Dermis blood vessel endothelial cell (primary cell): ENCODE data around the gene COA3. TPM values are rescaled to one million over a fixed set of nuclear protein-coding genes. Genes with fewer than 3 reads are reported as not detected.

ENCODE experiments used
- DNase-seq: peaks from one replicate; pipeline ENCODE4 v3.0.0; 2010
- total RNA-seq: library from RNA; depleted of rRNA; stranded (reverse); fragments of >200 nt; gene quantifications from 2 replicates; pipeline ENCODE4 v1.2.3, GENCODE V29; 2014

Gene COA3
- total RNA-seq, 1 donor from 2014 or later = 75.7 TPM

DNA sequence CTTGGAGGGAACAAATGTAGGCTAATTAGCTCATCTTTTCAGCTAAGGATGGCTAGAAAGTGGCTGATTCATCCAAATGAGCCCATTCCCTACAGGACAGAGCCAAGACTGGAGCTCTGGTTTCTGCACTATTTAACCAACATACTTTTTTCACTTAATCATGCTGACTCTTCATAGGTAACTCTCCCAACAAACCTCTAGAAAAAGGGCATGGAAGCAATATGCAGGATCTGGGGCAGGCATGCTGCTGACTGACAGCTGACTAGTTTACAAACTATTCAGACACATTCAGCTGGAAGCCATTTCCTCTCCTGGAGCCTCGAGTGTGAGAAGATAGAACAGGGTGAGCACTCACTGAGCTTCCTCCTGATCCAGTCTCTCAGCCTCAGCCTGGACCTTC, 19.4 kb upstream of the COA3 start:
- no peak for DNase-seq

DNA sequence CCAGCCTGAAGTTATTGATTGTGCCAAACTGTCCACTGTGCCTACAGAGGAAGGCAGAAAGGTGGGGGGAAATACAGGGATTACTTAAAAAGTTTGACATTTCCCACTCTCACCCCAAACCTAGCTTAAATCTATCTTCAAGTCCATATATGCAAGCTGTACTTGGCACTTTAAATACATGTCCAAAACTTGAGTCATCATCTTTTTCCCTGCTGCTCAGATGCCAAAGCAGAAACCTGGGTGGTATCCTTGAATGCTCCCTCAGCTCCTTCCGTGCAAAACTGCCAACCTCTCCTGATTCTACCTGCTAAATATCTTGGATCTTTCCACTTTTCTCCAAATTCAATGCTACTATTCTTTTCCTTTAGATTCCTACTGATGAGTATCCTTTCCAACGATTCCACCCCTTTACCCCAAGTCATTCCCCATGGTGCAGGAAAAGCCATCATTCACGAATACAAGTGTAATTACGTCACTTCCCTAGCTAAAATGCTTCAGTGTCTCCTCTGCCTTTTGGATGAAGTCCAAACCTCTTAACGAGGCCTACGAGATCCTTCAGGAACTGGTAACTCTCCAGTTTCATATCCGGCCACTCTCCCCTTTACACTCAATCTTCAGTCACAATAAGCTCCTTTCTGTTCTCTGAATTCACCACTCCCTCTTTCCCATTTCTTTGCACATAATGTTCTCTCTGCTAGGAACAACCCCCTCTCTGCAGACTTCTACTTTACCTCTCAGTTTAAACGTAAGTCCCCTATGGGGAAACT, 16.3 kb upstream of the COA3 start:
- peak; percentile 90 for DNase-seq

DNA sequence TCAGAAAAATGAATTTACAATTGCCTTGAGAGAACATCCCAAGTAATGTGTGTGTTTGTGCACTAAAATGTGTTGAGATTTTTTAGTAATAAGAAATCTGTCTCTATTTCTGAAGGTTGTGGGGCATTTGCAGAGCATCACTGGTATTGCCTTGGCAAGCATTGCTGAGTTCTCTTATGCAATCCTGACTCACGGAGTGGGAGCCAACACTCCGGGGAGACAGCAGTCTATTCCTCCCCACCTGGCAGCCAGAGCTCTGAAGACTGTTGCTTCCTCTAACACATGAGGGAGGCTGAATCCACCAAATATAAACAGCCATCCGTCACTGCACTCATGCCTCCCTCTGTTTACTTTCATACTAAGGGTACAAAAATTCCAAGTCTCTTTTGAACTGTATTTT, 10.7 kb upstream of the COA3 start:
- DNase-seq = no peak

DNA sequence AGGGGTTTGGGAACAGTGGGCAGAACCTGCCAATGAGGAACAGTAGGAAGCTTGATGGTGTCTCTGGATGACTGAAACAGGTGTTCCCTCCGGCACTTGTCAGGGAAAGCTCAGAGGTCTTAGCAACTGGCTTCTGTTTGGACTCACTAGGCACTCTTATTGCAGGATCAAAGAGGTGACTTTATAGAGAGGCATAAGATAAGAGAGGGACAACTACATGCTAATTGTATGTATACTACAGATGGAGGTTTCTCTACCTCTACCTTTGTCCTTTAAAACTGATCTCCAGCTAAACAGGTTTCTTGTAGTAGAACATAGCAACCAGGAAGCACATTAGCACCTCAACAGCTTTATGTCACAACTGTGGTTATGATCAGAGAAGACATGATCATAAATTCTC, 7.7 kb upstream of the COA3 start:
- DNase-seq = no peak

DNA sequence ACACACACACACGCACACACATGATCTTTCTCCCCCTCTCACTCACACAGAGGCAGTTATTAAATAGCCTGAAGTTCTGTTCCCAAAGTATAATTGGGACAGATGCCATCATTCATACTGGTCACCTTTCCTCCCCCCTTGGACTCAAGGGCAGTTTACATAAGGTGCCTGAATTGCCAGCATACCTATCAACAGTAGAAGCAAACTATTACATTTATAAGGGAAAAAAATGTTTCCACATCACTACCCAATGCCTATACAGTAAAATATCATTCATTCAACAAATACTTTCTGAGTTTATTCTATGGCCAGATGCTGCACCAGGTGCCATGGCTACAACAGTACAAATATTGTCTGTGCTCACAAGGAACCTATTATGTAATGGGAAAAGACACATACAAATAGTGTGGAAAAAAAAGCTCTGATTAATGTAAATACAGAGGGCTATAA, 6.4 kb upstream of the COA3 start:
- DNase-seq = no peak

DNA sequence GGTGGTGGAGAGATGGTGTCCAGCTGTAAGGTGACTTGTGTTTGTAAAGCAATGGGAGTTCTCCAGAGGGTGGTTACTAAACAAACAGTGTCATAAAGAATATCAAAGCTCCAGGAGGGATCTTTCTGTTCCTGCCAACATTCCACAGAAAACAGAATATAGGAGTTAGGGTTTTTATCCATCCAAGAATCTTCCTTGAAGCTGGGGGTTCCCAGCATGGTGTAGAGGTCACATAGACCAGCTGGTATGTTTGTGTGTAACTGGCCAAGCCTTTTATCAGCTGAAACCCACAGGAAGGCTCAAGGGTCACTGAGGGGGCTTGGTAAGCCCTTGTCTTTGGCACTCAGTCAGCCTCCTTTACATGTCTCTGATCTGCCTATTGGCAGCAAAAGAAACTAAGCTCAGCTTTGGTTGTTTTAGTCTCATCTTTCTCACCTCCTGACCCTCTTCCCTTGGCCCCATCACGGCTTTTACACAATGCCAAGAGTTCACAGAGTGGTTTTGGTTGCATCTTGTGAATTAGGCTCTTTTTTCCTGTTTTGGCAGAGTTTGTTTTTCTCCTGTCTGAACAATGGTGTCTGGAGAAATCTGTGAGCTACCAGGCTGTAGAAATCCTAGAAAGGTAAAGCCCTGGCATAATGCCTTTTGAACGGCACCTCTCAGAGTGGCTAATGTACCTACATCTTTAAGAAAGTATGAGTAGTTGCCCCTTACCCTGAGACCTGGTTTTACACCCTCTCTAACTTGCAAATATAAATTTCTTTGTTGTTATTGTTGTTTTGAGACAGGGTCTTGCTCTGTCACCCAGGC, 4.8 kb upstream of the COA3 start:
- peak; percentile 5 for DNase-seq

DNA sequence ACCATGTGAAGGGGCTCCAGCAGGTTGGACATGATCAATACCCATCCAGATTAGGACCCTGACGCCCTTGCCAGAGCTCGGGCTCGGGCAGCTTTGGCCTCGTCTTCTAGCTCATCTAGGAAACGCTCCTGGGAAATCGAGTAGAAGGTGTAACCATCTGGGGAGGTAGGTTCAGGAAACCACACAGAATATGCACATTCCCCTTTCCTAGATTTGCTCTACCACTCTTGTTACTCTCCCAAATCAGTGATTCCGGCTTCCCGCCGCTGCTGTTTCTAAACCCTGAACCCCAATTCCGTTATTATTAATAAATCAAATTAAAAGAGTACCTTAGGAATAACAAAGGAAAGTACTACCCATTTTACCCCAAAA, 507 bp downstream of the COA3 start:
- DNase-seq = no peak

DNA sequence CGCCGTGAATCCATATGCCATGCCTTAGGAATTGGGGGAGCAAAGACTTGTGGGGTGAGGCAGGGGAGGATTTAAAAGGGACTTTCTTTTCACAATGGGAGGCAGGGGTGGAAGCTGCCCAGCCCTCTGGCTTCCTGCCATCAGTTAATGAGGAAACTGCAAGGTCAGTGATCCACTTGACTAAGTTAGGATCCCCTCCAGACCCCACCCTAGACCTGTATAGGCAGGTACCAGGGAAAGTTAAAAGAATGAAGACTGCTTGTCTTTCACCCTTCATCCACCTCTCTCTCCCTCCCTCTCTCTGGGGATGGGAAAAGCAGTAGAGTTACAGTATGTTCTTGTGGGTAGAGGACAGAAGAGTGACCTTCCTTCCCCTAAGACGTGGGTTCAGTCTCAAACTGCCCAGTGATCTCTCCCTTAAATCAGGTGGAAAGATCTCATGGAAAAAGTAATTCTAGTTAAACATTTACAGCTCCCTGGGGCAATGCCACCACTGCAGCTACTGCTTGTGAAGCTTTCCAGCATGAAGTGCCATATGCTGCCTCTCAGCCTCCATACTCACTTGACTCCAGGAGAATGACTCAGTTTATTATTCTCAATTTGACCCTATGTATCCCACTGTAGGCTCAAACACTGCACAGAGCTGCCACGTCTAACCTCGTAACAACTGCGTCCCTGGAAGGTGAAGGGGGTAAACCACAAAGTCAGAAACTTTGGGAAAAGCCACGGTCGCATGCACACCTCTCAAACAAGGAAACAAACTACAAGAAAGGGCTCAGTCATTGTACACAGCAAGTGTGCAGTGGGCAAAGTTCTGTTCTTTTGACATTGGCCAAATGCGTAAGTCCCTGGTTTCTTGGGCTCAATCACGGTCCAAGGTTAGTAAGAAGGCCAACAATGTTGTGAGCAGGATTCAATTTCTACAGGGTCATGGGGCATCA, 1.2 kb downstream of the COA3 start:
- peak; percentile 19 for DNase-seq

DNA sequence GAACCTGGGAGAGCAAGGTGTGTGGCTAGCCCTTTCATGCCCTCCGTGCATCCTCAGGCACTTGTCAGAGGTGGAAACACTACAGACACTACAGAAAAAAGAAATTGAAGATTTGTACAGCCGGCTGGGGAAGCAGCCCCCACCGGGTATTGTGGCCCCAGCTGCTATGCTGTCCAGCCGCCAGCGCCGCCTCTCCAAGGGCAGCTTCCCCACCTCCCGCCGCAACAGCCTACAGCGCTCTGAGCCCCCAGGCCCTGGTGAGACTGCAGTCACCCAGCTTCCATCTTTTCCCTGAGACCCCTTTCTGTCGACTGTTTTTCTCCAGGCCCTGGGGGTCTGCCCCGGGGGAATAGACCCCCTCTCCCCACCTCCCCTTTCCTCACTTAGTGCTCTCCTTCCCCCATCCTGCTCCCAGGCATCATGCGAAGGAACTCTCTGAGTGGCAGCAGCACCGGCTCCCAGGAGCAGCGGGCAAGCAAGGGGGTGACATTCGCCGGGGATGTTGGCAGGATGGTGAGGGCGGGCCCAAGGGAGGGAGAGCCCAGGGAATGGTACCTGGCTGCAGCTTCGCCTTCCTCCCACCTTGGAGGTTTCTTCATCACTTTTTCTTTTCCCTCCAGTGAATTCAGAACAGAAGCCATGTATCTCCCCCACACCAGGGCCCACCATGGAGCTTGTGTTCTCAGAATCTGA, 2.3 kb downstream of the COA3 start:
- no peak for DNase-seq

DNA sequence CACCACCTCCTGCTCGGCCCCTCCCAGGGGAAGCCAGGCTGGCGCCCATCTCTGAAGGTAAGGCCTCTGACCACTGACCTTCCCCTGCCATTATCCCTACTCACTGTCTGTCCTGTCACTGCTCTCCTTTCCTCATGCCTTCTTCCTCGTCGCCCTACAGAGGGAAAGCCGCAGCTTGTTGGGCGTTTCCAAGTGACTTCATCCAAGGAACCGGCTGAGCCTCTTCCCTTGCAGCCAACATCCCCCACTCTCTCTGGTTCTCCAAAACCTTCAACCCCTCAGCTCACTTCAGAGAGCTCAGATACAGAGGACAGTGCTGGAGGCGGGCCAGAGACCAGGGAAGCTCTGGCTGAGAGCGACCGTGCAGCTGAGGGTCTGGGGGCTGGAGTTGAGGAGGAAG, 3.0 kb downstream of the COA3 start:
- DNase-seq = no peak

DNA sequence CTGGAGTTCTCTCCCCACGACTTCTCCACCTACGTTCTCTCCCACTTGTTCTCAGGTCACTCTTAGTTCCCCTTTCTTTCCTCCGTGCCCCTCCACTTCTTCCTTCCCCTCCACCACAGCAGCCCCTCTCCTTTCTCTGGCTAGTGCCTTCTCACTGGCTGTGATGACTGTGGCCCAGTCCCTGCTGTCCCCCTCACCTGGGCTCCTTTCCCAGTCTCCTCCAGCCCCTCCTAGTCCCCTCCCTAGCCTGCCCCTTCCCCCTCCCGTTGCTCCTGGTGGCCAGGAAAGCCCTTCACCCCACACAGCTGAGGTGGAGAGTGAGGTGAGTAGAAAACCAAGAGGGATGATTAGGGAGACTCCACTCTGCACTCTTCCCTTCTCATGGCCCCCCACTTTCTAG, 3.4 kb downstream of the COA3 start:
- no peak for DNase-seq

DNA sequence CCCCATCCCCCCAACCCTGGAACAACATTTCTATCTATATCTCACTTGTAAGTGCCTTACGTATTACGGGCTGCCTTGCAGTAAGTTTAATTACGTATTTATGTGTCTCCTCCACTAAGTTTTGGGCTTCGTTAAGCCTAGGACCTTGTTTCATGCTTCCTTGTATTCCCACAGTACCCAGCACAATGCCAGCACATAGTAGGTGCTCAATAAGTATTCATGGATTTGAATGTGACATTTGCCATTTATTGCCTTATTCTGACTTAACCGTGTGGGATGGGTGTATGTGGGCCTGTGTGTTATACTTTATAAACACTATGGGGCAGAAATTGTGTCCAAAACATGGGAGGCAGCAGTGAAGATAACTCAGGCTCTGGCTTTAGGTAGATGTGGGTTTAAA, 6.0 kb downstream of the COA3 start:
- DNase-seq = no peak

DNA sequence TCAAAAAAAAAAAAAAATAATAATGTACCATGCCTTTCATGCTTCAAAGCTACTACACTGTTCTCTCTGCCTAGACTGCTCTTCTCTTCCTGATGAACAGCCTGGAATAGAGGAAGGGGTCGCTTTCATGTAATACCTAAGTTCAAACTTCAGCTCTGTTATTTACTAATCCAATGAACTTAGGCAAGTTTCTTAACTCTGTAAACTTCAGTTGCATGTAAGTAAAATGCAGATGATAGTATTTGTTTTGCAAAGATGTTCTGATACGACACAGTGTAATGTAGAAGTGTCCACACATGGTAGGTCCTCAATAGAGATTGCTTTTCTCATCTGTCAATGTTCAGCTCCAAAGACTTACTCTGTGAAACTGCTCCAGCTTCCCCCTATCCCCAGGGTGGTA, 6.6 kb downstream of the COA3 start:
- DNase-seq = no peak

DNA sequence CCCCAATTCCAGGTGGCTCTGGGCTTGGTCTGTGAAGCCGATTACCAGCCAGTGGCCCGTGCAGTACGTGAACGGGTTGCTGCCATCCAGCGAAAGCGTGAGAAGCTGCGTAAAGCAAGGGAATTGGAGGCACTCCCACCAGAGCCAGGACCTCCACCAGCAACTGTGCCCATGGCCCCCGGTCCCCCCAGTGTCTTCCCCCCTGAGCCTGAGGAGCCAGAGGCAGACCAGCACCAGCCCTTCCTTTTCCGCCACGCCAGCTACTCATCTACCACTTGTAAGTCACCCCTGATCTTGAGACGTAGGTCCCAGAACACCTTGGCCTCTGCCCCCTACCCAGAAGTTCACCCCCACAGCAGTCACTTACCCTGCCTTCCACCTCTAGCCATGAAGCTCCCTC, 11.2 kb downstream of the COA3 start:
- DNase-seq = no peak

DNA sequence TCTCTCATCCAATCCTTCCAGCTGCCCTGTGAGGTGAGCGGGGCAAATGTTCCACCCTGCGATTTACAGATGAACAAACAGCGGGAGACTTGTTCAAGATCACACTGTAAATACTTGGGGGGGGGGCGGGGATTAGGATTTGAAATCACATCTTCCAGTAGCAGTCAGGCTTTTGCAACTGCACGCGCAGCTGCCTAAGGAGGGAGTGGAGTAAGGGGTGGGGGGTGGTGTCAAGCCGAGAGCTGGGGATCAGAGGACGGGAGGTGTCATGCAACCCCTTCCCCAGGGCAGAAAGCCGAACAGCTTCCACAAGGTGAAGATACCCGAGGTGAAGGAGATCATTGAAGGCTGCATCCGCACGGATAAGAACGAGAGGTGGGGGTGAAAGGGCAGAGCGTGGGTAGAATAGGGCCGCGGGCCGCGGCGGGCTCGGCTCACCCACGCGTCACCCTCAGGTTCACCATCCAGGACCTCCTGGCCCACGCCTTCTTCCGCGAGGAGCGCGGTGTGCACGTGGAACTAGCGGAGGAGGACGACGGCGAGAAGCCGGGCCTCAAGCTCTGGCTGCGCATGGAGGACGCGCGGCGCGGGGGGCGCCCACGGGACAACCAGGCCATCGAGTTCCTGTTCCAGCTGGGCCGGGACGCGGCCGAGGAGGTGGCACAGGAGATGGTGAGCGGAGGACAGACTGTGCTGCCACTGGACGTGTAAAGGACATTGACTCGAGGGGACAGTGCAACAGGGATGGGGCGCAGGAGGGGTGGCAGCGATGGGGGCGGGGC, 13.5 kb downstream of the COA3 start:
- no peak for DNase-seq

DNA sequence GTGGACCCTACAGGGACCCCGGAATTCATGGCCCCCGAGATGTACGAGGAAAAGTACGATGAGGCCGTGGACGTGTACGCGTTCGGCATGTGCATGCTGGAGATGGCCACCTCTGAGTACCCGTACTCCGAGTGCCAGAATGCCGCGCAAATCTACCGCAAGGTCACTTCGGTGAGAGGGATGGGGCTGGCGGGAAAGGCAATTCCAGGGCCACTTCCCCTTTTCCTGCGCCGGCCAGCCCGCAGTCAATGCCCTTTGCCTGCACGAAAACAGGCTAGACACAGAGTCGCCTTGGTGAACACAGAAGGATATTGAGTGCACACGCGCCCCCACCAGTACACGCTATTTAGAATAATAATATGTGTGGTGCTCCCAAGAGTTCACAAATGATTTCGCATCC, 14.1 kb downstream of the COA3 start:
- peak; percentile 31 for DNase-seq

DNA sequence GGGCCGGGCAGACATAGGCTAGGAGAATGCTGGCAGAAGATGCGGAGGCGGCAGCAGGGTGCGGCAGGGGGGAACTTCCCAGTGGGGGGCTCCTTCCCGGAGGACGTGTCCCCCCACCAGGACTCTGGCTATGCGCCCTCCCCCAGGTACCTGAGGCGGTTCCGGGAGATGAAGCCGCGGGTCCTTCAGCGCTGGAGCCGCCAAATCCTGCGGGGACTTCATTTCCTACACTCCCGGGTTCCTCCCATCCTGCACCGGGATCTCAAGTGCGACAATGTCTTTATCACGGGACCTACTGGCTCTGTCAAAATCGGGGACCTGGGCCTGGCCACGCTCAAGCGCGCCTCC, 14.7 kb downstream of the COA3 start:
- DNase-seq = peak; percentile 11

DNA sequence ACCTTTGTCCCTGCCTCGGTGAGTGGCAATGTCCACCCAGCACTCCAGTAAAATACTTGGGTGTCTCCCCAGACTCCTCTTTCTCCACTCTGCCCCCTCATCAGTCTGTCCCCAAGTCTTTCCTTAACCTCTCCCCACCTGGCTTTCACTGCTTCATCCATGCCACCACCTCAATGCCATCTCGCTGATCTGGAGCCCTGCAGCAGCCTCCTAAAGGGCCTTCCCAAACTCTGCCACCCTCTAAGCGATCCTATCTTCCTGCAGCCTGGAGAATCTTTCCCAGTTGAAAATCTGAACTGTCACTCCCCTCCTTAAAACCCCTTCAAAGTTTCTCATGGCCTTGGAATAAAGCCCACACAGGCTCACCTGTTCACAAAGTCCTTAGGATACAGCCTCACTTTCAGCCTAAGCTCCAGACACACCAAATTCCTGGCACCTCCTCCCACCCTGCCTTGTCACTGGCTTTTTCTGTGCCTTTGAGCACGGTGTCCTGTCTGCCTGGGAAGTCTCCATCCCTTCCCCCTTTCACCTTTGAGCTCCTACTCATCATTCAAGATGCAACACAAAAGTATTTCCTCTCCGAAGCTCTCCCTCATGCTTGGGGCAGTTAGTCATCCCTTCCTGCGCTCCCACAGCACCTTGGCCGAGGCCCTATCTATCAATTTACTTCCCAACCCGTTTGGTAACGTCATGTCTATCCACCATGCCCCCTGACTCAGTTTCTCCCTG, 15.3 kb downstream of the COA3 start:
- peak; percentile 69 for DNase-seq

DNA sequence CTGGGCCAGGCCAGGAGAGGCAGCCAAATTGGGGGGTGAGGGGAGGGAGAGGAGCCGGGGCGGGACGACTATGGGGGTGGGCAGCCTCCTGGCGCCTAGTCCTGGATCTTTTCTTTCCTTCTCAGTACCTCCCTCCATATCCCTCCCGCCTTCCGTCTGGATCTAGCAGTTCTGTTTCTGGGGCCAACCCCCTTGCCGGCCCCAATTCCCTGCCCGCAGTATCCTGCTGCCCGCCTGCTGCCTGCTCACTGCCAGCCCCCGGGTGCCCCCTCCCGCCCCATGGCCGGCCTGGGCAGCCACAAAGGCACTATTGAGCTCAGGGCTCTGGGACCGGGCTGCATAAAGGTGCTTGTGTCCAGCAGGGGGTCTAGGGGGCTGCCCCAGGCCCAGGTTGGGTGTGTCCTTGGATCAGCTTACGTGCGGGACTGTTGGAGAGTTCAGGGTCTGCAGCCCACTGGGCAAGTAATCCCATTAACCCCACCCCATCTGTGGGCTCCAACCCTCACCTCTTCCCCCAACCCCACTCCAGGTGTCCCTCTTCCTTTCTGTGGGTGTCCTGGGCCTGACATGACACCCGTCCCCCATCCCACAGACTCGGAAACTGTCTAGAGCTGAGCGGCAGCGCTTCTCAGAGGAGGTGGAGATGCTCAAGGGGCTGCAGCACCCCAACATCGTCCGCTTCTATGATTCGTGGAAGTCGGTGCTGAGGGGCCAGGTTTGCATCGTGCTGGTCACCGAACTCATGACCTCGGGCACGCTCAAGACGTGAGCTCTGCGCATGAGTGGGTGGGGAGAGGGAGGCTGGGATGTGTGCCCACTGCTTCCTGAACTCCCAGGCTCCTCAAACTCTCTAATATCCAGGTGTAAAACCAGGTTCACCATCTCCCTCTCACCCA, 16.1 kb downstream of the COA3 start:
- DNase-seq = peak; percentile 13

DNA sequence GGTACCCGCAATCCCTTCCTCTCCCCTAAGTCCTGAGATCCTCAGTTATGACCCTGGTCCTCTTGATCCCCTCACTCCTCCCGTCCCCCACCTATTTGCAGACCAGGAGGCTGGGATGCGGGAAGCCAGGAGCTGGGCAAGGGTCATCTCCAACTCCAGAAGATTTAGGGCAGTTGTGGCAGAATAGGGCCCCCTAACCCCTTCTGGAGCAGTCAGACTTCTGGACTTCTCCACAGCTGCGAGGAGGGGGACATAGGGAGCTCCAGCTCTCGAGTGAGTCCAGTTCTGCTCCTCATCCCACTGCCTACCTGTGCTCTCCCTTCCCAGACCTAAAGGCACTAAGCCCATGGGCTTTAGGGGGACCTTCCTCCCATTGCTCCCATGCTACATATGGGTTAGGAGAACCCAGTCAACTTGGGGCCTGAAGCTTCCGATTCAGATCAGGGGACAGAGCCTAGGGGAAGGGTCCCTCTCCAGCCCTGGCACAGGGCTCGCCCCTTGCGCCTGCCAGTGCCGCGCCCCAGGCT, 16.8 kb downstream of the COA3 start:
- peak; percentile 5 for DNase-seq
